NT2/D1 (cell line): ENCODE measurements around the gene IRX4.

Source experiments
- SUZ12 ChIP-seq: IDR thresholded peaks from 2 replicates; pipeline ENCODE4 v1.6.1; 2011; ENCODE audit not compliant: insufficient read length, insufficient read depth; ENCODE audit errors: extremely low read depth
- YY1 ChIP-seq: IDR thresholded peaks from 2 replicates; pipeline ENCODE4 v1.6.1; 2011; ENCODE audit not compliant: insufficient read length, insufficient read depth
- ZNF274 ChIP-seq: IDR thresholded peaks from 2 replicates; pipeline ENCODE4 v1.6.1; 2011; ENCODE audit warnings: mild to moderate bottlenecking, low read depth, low read length

- TF ChIP-seq ZNF274 (no peak), YY1 (no peak), SUZ12 (no peak)
Observed at GRCh38 chr5:1838013-1838412, 44.7 kb downstream of the IRX4 start.
